Omental fat pad (tissue), 4 donors: Measurements from ENCODE around the gene U2AF2. TPM values are rescaled to one million over a fixed set of nuclear protein-coding genes. Genes with fewer than 3 reads are reported as not detected.

Experiments used
- ATAC-seq: fragments of 150-250 bp; one replicate; pipeline ENCODE4 v1.9.1; 2016; ENCODE audit warnings: mild to moderate bottlenecking, moderate library complexity; ENCODE audit not compliant: low FRiP score
- DNase-seq: peaks from one replicate; pipeline ENCODE4 v3.0.0-alpha.2; 2019; ENCODE audit warnings: low spot score
- CTCF ChIP-seq, 3 donors: fragments of 450-650 bp; IDR thresholded peaks; one replicate each; pipeline ENCODE4 v1.5.1; 2016 to 2017; ENCODE audit warnings: antibody characterized with exemption in 3 of 3, mild to moderate bottlenecking in 3 of 3, moderate library complexity in 2 of 3
- total RNA-seq, 4 donors: library from RNA; depleted of rRNA; stranded (reverse); fragments of >200 nt; gene quantifications; one replicate each; pipeline ENCODE4 v1.1.0, GENCODE V29; 2016

U2AF2 gene
- total RNA-seq, 4 donors from 2014 or later: 55.2 to 132 (median 86.1) TPM

GRCh38 chr19:55638864-55639359 is 15.9 kb upstream of the U2AF2 start:
- ATAC-seq (no peak), DNase-seq (no peak)
- TF ChIP-seq CTCF (IDR thresholded peaks at IDR 0.05): no peak

GRCh38 chr19:55640043-55640576 is 14.7 kb upstream of the U2AF2 start:
- peak in 1 of 3 donors; percentile 5 for TF ChIP-seq CTCF (IDR thresholded peaks at IDR 0.05)
- ATAC-seq: no peak
- DNase-seq: no peak

GRCh38 chr19:55640577-55641425 is 14.0 kb upstream of the U2AF2 start, which contains the start of gene ZNF580:
TSS of gene ZNF580 (plus strand) at chr19:55641002. CDS start at chr19:55642509, 1,507 bp downstream.
- DNase-seq (no peak), ATAC-seq (peak; percentile 70)
- TF ChIP-seq CTCF (IDR thresholded peaks at IDR 0.05): no peak

- peak; percentile 0 for ATAC-seq
Measured at GRCh38 chr19:55641426-55642152, 13.2 kb upstream of the U2AF2 start.

GRCh38 chr19:55642153-55643002 is 12.5 kb upstream of the U2AF2 start:
- DNase-seq (no peak), ATAC-seq (no peak)
- no peak for TF ChIP-seq CTCF (IDR thresholded peaks at IDR 0.05)

More at GRCh38 chr19:55641426-55642152, 13.2 kb upstream of the U2AF2 start:
- TF ChIP-seq CTCF (IDR thresholded peaks at IDR 0.05): no peak
- DNase-seq: no peak
